Hematopoietic multipotent progenitor cell (in vitro differentiated cells): ENCODE data around the gene BCL3. TPM values are rescaled to one million over a fixed set of nuclear protein-coding genes. Genes with fewer than 3 reads are reported as not detected.
"Not testable (repeated sequence)": the region's sequence is repeated elsewhere in the genome, so short reads cannot be mapped to it uniquely, and the experiment has no call there.

Experiments
- DNase-seq, 3 donors: peaks; one replicate each; pipeline ENCODE4 v3.0.0-alpha.2; 2011 to 2015; ENCODE audit warnings: low read depth in 2 of 3, low spot score in 2 of 3
- total RNA-seq: library from RNA; depleted of rRNA; stranded (reverse); fragments of >200 nt; gene quantifications from one replicate; pipeline ENCODE4 v1.2.3, GENCODE V29; 2012

The BCL3 gene
- total RNA-seq, 1 donor: 31.0 TPM

DNA sequence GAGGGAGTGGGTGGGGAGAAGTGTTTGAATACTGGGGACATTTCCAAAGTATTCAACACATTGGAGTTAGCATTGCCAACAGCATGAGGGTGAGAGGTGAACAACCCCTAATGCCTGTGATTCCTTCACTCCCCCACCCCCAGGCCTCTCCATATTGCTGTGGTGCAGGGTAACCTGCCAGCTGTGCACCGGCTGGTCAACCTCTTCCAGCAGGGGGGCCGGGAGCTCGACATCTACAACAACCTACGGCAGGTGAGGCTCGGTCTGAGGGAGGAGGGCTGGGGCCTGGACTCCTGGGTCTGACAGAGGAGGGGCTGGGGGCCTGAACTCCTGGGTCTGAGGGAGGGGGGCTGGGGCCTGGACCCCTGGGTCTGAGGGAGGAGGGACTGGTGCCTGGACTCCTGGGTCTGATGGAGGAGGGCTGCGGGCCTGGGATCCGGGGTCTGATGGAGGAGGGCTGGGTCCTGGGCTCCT is 7.6 kb downstream of the BCL3 start:
- no peak for DNase-seq

DNA sequence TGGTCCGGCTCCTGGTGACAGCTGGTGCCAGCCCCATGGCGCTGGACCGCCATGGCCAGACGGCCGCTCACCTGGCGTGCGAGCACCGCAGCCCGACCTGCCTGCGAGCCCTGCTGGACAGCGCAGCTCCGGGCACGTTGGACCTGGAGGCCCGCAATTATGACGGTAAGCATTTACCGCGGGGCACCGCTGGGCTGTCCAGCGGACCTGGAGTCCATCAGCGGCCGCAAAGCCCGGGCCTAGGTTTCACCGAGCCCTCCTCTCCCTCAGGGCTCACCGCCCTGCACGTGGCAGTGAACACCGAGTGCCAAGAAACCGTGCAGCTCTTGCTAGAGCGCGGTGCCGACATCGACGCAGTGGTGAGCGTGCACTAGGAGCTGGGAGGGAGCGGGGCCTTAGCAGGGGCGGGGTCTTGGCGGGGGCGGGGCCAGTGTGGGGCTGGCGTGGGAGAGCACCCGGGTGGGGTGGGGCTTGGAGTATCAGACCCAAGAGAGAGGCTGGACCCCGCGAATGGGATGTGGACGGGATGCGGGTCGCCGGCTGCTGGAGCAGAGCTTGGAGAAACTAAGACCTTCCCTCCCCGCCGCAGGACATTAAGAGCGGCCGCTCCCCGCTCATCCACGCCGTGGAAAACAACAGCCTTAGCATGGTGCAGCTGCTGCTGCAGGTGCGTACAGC is 8.7 kb downstream of the BCL3 start:
- DNase-seq: no peak

DNA sequence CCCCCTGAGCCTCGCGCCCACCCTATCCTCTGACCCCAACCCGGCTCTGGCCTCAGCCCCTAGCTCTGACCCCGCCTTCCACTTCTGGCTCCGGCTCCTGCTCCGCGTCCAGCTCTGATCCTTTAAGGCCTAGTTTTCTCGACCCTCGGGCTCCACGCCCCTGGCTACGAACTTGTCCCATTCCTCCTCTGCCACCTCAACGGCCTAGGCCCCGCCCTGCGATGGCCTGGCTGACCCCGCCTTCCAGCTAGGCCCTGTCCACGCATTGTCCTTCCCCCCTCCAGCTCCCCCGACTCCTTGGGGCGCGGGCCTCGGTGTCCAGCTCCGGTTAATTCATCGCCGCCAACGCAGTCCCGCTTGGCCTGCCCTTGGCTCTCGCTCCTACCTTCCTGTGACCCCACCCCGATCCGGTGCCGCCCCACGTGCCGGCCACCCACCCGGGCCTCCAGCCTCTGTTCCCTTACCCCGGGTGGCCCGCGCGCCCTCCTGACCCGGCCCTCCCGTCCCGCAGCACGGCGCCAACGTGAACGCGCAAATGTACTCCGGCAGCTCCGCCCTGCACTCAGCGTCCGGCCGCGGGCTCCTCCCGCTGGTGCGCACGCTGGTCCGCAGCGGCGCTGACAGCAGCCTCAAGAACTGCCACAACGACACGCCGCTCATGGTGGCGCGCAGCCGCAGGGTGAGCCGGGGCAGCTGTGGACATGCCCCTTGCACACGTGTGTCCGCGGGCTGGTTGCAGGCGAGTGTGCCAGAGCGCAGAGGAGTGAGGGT is 9.4 kb downstream of the BCL3 start:
- DNase-seq: no peak

DNA sequence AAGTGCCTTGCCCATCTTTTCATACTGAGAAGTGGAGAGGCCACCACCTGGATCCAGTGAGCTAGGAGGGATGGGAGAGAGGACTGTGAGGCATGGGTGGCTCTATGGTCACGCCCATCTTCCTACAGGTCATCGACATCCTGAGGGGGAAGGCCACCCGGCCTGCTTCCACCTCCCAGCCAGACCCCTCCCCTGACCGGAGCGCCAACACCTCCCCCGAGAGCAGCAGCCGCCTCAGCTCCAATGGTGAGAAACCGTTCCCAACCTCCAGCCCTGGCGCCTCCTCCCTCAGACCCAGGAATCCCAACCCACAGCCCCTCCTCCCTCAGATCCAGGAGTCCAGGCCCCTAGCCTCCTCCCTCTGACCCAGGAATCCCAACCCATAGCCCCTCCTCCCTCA is 10.1 kb downstream of the BCL3 start:
- no peak for DNase-seq

DNA sequence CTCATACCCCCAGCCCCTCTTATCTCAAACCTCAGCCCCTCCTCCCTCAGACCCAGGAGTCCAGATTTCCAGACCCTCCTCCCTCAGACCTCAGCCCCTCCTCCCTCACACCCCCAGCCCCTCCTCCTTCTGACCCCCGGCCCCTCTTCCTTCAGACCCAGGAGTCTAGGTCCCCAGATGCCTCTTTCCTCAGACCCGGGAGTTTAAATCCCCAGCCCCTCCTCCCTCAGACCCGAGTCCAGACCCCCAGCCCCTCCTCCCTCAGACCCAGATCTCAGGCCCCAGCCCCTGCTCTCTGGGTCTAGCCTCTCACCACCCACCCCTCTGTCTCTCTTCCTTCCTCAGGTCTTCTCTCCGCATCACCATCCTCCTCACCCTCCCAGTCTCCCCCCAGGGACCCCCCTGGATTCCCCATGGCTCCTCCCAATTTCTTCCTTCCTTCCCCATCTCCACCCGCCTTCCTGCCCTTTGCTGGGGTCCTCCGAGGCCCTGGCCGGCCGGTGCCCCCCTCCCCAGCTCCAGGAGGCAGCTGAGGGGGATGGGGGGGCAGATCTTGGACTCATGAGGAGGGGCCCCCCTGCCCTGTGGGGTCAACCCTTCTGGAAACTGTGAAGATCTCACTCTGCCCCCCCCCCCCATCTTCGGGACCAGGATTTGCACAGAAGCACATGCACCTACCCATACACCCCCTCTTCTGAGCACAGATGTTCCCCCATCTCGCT is 10.7 kb downstream of the BCL3 start:
- DNase-seq: no peak

DNA sequence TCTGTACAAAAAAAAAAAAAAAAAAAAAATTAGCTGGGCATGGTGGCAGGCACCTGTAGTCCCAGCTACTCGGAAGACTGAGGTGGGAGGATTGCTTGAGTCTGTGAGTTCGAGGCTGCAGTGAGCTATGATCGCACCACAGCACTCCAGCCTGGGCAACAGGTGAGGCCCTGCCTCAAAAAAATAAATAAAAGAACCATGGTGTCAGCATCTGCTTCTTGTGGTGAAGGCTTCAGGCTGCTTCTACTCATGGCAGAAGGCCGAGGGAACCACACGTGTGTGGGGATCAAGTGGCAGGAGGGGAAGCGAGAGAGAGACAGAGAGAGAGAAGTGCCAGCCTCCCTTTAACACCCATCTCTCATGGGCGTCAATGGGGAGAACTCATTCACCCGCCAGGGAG is 13.5 kb downstream of the BCL3 start:
- no peak for DNase-seq

DNA sequence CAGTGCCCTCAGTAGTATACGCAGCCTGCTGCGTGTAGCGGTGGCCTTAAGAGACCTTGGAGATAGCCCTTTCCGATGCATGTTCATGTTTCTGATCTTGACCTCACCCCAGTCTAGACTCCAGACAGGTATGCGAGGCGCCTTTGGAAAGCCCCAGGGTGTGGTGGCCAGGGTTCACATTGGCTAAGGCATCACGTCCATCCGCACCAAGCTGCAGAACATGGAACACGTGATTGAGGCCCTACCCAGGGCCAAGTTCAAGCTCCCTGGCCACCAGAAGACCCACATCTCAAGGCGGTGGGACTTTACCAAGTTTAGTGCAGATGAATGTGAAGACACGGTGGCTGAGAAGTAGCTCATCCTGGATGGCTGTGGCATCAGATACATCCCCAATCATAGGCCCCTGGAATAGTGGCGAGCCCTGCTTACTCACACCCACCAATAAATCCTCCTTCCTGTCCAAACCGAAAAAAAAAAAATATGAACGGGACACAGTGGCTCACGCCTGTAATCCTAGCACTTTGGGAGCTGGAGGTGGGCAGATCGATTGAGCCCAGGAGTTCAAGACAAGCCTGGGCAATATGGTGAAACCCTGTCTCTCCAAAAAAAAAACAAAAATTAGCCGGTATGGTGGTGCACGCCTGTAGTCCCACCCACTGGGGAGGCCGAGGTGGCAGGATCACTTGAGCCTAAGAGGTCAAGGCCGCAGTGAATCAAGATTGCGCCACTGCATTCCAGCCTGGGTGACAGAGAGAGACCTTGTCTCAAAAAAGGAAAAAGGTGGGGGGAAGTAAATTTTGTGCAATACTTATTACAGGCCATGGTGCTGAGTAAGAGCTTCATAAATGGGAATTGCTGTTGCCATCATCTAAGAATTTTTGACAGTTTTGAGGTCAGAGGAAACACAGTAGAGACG is 16.8 kb downstream of the BCL3 start:
- DNase-seq: no peak

DNA sequence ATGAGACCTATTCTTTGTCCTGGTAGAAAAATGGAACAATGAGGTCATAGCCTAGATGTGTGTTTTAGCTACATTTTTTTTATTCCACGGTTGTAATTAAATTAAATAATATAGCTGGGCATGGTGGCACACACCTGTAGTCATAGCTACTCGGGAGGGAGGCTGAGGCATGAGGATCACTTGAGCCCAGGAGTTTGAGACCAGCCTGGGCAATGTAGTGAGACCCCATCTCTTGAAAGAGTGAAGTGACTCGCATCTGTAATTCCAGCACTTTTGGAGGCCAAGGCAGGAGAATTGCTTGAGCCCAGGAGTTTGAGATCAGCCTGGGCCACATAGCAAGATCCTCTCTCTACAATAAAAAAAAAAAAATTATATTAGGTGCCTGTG is 17.4 kb downstream of the BCL3 start:
- no peak for DNase-seq

DNA sequence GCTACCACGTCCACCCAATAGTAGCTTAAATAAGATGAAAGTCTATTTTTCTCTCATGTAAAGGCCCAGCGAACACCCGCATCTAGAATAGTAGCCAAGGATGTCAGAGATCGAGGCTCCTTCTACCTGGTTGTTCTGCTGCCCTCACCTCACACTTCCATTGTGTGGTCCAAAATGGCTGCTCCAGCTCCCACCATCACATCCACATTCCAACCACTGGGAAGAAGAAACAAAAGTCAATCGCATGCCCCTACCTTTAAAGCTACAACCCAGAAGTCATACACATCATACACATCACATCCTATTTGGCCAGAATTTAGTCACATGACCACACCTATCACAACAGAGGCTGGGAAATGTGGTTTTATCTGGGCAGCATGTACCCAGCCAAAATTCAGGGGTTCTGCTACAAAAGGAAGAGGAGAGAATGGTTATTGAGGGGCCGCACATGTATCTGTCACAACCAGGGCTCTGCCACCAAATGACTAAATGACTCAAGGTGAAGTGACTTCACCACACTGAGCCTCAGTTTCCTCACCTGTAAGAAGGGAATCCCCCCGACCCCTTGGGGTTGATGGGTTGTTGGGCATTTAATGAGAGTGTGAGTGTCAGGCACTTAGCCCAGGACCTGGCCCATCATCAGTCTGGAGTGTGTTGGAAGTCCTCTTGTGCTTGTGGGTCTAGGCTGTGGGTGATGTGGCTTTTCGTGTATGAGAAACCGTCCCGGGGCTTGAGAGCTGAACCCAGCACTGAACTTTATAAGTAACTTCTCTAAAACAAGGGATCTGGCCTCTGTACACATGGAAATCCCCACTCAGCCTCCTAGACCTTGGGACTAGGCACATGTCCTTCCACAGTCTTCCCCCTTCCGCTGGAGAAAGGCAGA is 19.0 kb downstream of the BCL3 start:
- DNase-seq: no peak

DNA sequence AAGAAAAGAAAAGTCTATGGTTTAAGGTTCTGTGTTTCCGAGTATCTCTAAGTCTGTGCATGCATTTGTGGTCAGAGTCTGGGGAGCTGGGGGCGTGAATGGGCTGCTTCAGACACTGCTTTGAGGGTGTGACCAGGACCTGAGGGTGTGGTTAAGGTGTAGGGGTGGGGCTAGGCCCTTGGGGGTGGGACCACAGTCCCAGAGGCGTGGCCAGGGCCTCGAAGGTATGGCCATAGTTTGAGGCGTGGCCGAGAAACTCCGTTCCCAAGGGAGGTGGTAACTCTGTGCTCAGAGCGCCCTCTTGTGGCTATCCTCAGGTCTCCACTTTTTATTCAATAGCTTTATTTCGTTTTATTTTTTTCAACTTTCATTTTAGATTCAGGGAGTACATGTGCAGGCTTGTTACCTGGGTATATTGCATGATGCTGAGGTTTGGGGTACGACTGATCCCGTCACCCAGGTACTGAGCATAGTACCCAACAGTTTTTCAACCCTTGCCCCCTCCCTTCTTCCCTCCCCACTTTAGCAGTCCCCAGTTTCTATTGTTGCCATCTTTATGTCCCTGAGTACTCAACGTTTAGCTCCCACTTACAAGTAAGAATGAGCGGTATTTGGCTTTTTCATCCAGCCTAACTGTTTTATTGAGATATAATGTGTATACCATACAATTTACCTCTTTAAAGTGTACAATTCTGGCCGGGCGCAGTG is 22.2 kb downstream of the BCL3 start:
- peak; percentile 91 to 99 (median 98) for DNase-seq

DNA sequence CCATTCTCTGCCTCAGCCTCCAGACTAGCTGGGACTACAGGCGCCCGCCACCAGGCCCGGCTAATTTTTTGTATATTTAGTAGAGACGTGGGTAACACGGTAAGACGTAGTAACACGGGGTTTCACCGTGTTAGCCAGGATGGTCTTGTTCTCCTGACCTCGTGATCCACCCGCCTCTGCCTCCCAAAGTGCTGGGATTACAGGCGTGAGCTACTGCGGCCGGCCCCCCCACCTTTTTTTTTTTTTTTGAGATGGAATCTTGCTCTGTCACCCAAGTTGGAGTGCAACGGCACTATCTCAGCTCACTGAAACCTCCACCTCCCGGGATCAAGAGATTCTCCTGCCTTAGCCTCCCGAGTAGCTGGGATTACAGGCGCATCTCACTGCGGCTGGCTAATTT is 23.6 kb downstream of the BCL3 start:
- DNase-seq: not testable (repeated sequence)

DNA sequence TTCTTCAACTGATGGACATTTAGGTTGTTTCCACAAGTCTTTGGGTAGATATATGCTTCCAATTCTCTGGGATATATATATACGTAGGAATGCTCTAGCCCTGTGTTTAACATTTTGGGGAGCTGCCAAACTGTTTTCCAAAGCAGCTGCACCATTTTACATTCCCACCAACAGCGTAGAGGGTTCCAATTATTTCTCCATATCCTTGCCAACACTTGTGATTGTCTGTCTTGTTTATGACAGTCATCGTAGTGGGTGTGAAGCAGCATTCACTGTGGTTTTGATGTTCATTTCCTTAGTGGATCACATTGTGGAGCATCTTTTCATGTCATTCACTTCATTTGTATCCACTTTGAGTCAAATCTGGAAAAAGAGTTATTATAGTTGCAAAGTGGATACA is 24.5 kb downstream of the BCL3 start:
- no peak for DNase-seq

DNA sequence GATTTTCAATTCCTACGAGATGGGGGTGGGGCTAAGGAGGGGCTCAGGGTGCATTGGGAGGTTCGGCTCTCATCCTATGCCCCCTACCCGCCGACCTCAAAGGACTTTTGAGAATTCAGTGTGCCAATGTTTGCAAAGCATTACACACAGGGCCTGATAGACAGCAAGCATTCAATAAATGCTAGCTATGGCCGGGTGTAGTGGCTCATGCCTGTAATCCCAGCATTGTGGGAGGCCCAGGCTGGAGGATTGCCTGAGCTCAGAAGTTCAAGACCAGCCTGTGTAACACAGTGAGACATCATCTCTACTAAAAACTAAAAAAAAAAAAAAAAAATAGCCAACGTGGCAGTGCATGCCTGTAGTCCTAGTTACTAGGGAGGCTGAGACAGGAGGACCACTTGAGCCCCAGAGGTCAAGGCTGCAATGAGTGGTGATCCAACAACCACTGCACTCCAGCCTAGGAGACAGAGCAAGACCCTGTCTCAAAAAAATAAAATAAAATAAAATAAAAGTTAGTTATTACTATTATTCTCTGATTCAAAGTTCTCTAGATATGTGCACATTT is 27.2 kb downstream of the BCL3 start:
- DNase-seq: no peak

DNA sequence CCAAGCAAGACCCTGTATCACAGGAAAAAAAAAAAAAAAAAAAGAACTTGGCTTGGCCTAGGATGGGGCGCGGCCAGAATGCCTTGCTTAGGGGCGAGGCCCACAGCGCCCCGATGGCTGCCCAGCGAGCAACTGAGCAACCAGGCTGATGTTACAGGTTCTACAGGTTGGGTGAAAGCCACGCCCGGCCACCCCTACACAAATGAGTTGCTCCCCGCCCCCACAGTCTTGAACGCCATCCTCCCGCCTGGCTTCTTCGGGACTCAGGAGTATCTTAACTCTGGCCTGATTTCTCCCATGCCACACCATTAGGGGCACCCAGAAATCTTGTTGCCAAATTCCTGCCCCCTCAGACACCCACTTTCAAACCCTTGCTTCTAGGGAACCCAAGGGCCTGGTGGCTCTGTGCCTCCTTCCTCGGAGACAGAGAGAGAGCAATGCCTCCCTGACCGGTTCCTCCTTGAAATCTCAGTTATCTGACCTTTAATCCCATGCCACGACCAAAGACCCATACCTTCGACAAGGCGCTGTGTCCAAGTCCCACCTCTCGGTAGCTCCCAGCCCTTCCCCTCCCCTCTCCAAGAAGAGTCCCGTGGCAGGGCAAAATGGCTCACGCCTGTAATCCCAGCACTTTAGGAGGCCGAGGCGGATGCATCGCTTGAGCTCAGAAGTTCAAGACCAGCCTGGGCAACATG is 28.0 kb downstream of the BCL3 start:
- DNase-seq: no peak

DNA sequence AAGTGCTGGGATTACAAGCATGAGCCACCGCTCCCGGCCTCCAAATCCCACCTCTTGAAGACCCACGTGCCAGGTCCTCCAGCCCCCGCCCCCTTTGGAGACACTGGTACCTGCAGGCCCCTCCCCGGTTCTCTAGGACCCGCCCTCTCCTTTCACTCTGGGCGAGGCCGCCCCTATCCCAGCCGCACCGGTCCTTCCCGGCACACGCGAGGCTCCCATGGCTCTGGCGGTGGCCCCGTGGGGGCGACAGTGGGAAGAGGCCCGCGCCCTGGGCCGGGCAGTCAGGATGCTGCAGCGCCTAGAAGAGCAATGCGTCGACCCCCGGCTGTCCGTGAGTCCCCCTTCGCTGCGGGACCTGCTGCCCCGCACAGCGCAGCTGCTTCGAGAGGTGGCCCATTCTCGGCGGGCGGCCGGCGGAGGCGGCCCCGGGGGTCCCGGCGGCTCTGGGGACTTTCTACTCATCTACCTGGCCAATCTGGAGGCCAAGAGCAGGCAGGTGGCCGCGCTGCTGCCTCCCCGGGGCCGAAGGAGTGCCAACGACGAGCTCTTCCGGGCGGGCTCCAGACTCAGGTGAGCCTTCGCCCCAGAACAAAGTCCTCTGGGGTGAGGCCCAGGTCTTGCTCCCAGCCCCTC is 29.3 kb downstream of the BCL3 start, which contains the start of gene CBLC:
CBLC (plus strand) TSS at position 176 of the 633 bp plus-strand sequence; CDS start at position 218, 42 bp downstream.
- DNase-seq: no peak

DNA sequence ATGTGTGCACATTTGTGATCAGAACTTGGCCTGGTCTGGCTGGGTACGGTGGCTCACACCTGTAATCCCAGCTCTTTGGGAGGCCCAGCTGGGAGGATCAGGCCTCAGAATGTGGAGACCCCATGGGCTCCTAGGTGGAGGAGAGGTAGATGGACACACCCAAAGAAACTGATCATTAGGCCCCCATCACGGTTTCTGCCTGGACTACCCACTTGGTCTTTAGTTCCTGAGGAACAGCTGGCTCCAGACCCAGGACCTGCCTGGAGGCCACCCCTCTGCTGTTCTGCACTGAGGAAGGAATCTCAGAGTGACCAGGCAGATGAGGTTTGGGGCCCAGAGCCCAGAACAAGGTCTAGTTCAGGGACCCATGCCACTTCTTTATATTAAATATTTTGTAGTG is 30.6 kb downstream of the BCL3 start:
- DNase-seq: no peak

DNA sequence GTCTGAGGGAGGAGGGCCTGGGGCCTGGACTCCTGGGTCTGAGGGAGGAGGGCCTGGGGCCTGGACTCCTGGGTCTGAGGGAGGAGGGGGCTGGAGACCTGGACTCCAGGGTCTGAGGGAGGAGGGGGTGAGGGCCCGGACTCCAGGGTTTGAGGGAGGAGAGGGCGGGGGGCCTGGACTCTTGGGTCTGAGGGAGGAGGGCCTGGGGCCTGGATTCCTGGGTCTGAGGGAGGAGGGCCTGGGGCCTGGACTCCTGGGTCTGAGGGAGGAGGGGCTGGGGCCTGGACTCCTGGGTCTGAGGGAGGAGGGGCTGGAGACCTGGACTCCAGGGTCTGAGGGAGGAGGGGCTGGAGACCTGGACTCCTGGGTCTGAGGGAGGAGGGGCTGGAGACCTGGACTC is 33.2 kb downstream of the BCL3 start:
- DNase-seq: not testable (repeated sequence)
